ENCODE data around the gene PGGT1B. TPM values are rescaled to one million over a fixed set of nuclear protein-coding genes. Genes with fewer than 3 reads are reported as not detected.

The PGGT1B gene
- total and polyA plus RNA-seq, 12 donors = 2.6 to 61.4 (median 29.0) TPM

DNA sequence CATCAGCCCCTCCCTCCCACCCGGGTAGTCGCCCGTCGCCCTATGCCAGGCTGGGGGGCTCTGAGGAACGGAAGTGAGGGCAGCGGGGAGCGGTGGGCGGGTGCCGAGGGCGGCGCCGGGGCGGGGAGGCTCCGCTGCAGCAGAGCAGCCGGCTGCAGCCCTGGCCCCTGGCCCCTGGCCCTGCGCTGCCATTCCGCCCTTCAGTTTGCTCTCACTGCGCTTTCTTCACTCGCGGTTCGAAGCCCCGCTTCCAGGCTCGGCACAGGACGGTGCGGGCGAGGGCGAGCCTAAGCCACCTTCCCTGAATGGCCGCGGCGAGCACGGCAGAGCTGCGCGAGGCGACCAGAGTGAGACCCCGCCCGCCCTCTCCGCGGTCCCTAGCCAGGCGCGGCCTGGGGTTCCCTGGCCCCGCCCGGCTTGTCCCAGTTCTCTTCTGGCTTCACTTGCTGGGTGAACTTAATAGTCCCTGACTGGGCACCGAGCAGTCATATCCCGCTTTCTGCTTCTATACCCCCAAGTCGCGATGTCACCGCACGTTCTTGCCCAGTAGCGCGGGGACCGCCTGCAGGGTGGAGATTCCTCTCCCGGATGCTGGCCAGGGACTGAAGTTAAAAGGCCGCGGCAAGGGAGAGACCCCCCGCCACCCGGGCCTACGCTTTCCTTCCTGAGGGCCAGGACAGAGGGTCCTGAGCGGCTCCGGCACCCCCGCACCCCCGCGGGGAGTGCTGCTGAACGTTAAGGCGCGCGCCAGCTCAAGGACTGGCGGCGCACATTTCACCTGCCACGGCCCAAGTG, 92.3 kb downstream of the PGGT1B start:
- Histone ChIP-seq H3K27me3 (peaks cover 6% of the 10 kb centered on the region), H3K27ac (peak overlapping the region in 3 of 5 donors; percentile 18 to 75 (median 30)), H3K36me3 (replicated peaks in 1 of 2) (no peaks in the 10 kb centered on the region), H3K4me1 (replicated peaks in 1 of 2) (peaks cover 0 to 15% of the 10 kb centered on the region in 2 donors), H3K9me3 (replicated peaks in 1 of 3) (no peaks in the 10 kb centered on the region), H3K4me3 (peak overlapping the region in 2 of 4 donors; percentile 80 to 88)
- intact Hi-C loops (cut with DNase I) = no loop called here
- TF ChIP-seq, protein P1, sequence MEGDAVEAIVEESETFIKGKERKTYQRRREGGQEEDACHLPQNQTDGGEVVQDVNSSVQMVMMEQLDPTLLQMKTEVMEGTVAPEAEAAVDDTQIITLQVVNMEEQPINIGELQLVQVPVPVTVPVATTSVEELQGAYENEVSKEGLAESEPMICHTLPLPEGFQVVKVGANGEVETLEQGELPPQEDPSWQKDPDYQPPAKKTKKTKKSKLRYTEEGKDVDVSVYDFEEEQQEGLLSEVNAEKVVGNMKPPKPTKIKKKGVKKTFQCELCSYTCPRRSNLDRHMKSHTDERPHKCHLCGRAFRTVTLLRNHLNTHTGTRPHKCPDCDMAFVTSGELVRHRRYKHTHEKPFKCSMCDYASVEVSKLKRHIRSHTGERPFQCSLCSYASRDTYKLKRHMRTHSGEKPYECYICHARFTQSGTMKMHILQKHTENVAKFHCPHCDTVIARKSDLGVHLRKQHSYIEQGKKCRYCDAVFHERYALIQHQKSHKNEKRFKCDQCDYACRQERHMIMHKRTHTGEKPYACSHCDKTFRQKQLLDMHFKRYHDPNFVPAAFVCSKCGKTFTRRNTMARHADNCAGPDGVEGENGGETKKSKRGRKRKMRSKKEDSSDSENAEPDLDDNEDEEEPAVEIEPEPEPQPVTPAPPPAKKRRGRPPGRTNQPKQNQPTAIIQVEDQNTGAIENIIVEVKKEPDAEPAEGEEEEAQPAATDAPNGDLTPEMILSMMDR (IDR thresholded peaks at IDR 0.05) = no peak
- no peak for TF ChIP-seq POLR2A (IDR thresholded peaks at IDR 0.05)
- 1 to 8% (median 2%) methylated on average over 11 to 69 of the region's 69 CpGs for WGBS, 4 donors
- peak in 2 of 7 donors; percentile 15 to 20 for DNase-seq

DNA sequence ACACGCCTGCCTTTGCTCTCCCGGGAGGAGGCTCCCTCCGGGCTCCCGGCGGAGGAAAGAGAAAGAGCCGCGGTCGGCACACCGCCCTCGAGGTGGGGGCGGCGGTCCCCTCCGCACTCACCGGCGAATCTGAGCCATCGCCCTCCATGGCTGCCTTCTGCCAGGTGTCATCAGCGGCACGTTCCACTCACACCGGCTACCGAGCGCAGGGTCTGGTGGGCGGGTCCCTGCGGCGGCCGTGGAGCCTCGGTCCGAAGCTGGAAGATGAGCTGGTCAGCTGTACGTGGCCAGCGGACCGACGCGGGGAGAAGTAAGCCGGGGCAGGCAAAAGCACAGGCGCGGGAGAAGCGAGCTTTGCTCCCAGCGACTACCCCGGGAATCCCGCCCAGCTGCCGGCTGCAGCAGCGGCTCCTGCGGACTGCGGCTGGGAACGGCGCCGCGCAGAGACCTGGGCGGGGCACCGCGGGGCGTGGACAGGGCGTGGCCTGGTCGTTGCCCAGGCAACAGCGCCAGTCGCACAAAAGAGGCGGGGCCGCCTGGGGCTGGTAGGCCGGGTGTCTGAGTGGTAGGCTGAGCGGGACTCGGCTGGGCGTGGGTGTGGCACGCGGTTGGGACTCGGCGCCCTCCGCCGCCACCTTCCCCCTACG, 93.1 kb downstream of the PGGT1B start, which contains the start of gene TRIM36:
Gene TRIM36, minus strand, starts transcription at position 422 of the 647 bp plus-strand sequence. Its CDS starts 274 bp downstream, at position 148.
- Histone ChIP-seq H3K4me1 (replicated peaks in 1 of 2) (peaks cover 0 to 15% of the 10 kb centered on the region in 2 donors), H3K27me3 (peaks cover 6% of the 10 kb centered on the region), H3K27ac (peak within 1 kb of the TSS in 3 of 5 donors; percentile 52 to 76 (median 75)), H3K9me3 (replicated peaks in 1 of 3) (no peaks in the 10 kb centered on the region), H3K36me3 (replicated peaks in 1 of 2) (no peaks in the 10 kb centered on the region), H3K4me3 (peak within 1 kb of the TSS; percentile 33 to 88 (median 84))
- WGBS, 4 donors = 0 to 2% (median 1%) methylated on average over 19 to 68 of the region's 68 CpGs; no CpG with 5 or more reads in 1 of the 4 donors
- intact Hi-C loops (cut with DNase I) = loop anchor here in 1 of 2 donors (5.0 kb wide), 1 partner anchor 388 kb away; no protein-coding TSS in a partner anchor
- TF ChIP-seq, protein P1 (IDR thresholded peaks at IDR 0.05) = peak in 1 of 6 experiments; percentile 12
- TF ChIP-seq POLR2A (IDR thresholded peaks at IDR 0.05) = peak; percentile 67 to 97
- DNase-seq = peak; percentile 93 to 97 (median 96)

DNA sequence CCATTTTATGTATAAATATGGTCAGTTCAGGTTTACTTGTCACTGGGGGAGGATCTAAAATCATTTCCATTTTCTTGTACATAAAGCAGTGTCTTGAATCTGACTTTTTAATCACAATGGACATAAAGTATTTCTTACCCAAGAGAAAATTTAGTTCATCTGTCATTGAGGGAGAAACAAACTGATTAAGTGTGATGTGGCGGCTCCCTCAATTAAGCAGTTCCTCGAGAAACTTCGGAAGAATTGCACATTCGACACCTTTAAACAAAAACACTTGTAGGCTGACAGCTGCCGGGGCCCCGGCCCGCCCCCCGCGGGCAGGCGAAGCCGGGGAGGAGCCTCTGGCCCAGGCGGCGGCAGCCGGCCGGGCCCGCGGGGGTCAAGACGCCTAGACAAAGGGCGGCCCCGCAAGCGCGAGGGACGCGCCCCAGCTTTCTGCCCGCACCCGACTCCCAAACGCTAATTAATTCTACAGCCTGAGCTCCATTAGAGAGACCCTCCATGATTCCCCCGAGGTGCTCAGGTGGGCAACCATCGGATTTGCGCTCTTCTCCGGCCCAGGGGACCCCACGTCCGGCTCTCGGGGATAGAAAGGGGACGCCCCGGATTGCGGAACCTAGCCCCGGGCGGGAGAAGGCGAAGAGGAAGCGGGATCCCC, 93.7 kb downstream of the PGGT1B start:
- intact Hi-C loops (cut with DNase I) = loop anchor here in 1 of 2 donors (5.0 kb wide), 1 partner anchor 388 kb away; no protein-coding TSS in a partner anchor
- Histone ChIP-seq H3K27ac (peak overlapping the region in 3 of 5 donors; percentile 52 to 76 (median 75)), H3K9me3 (replicated peaks in 1 of 3) (no peaks in the 10 kb centered on the region), H3K4me3 (peak overlapping the region; percentile 33 to 88 (median 84)), H3K36me3 (replicated peaks in 1 of 2) (no peaks in the 10 kb centered on the region), H3K27me3 (peaks cover 6% of the 10 kb centered on the region), H3K4me1 (replicated peaks in 1 of 2) (peaks cover 0 to 15% of the 10 kb centered on the region in 2 donors)
- 1 to 5% (median 3%) methylated on average over 9 to 41 of the region's 41 CpGs for WGBS, 4 donors
- no peak for TF ChIP-seq POLR2A (IDR thresholded peaks at IDR 0.05)
- TF ChIP-seq, protein P1 (IDR thresholded peaks at IDR 0.05) = no peak
- DNase-seq = peak in 2 of 7 donors; percentile 11 to 18
